Peyer's patch (tissue), 4 donors: ENCODE data around the gene GFRA4.

Source experiments
- CTCF ChIP-seq, 6 experiments: fragments of 450-650 bp in 4 of 6; fragments of 200-600 bp in 2 of 6; sonication (generic) in 1 of 6; IDR thresholded peaks; one replicate each; pipeline ENCODE4 v1.5.1; 2017 to 2019; ENCODE audit warnings: antibody characterized with exemption in 6 of 6, mild to moderate bottlenecking in 3 of 6, moderate library complexity in 1 of 6
- POLR2A ChIP-seq, 2 donors: fragments of 450-650 bp; IDR thresholded peaks; one replicate each; pipeline ENCODE4 v1.5.1; 2017; ENCODE audit warnings: antibody characterized with exemption in 2 of 2, mild to moderate bottlenecking in 2 of 2, moderate library complexity in 2 of 2

DNA sequence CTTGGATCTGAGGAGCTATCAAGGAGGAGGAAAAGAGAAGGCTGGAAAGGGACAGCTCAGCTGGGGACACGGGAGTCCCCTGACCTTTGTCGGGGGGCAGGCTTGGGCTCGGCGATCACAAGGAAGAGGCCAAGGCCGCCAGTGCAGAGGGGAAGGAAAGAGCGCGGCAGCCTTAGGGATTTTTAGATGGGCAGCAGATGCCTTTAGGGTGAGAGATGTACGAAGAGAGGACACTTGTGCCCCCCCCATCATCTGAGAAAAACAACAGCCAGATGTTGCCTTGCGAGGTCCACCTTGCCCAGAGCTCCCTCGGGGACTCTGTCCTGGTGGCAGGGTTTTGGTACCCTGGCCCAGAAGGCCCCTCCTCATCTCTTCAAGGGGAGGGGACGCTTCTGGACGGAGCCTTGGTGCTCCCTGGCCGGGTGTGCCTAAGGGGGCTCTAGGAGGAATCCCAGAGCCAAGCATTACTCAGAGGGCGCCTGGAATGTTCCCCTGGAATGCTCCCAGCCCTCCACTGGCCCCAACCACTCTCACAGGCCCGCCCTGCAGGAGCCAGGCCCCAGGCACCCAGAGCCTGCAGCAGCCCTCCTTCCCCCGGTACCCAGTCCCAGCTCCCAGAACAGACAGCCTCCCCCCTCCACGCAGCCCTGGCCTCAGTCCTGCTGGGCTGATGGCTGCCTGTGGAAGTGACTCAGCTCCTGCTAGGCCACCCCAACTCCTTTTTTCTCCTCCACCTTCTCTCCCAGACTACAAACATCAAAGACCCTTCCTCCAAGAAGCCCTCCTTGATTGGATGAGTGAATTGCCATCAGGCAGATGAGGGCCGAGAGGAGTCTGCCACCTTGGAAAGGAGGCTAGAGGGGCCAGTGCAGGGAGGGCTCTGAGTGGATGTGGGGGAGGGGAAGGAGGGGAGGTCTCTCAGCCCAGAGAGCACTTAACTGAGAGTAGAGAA is 16.8 kb upstream of the GFRA4 start:
- no peak for TF ChIP-seq POLR2A (IDR thresholded peaks at IDR 0.05)
- TF ChIP-seq CTCF (IDR thresholded peaks at IDR 0.05), result no peak
